Measurements from ENCODE around the gene MRC2. TPM values are rescaled to one million over a fixed set of nuclear protein-coding genes. Genes with fewer than 3 reads are reported as not detected.
A peak's percentile ranks its signal among the peaks of the same experiment; 100 is the strongest.

Gene MRC2
- total RNA-seq, 1 experiment from 2014 or later: 2.3 TPM

DNA sequence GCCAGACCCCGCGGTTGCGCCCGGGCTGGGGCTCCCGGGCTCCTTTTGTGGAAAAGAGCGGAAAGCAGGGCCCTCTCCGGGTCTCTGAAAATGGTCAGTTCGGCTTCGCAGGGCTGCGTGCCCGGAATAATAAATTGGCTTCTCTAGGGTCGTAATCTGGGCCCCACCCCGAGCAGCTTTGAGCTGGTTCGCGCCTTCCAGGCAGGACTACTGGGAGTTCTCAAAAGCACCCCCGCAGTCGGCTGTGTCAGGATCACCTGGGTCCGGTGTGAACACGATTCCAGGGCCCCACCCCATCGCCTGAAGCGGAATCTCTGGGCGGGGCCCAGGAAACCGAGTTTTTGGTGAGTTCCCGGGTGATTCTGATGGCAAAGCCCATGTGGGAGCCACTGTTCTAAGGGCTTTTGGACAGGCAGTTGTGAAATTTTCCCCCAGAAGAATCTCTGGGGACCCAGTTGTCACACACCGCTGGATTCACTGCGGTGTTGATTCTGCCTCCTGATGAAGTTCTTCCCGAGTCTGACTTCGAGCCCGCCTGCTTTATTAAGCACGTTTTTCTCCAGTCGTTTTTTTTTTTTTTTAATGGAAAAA lies 77.0 kb downstream of the MRC2 start:
- Mint-ChIP-seq H3K9me3 (ENCODE audit: low read depth, unreplicated experiment) (no peaks in the 10 kb centered on the region), H3K36me3 (ENCODE audit: insufficient read depth, unreplicated experiment) (peaks cover 11% of the 10 kb centered on the region), H3K27ac (ENCODE audit: unreplicated experiment) (no peak overlapping the region), H3K4me1 (ENCODE audit: low read depth, unreplicated experiment) (peaks cover 15% of the 10 kb centered on the region), H3K27me3 (ENCODE audit: unreplicated experiment) (no peaks in the 10 kb centered on the region), H3K4me3 (ENCODE audit: low read depth, unreplicated experiment) (peak overlapping the region; percentile 62)
- TF ChIP-seq, protein P1, sequence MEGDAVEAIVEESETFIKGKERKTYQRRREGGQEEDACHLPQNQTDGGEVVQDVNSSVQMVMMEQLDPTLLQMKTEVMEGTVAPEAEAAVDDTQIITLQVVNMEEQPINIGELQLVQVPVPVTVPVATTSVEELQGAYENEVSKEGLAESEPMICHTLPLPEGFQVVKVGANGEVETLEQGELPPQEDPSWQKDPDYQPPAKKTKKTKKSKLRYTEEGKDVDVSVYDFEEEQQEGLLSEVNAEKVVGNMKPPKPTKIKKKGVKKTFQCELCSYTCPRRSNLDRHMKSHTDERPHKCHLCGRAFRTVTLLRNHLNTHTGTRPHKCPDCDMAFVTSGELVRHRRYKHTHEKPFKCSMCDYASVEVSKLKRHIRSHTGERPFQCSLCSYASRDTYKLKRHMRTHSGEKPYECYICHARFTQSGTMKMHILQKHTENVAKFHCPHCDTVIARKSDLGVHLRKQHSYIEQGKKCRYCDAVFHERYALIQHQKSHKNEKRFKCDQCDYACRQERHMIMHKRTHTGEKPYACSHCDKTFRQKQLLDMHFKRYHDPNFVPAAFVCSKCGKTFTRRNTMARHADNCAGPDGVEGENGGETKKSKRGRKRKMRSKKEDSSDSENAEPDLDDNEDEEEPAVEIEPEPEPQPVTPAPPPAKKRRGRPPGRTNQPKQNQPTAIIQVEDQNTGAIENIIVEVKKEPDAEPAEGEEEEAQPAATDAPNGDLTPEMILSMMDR (IDR thresholded peaks at IDR 0.05; ENCODE audit: unreplicated experiment): no peak
- intact Hi-C loops (cut with micrococcal nuclease; ENCODE audit: unreplicated experiment): loop anchor here (5.0 kb wide), 1 partner anchor 118 kb away; no protein-coding TSS in a partner anchor
- BruUV-seq (replicated peaks): no TSS peak
- CTCF ChIA-PET: interaction anchor here (0.5 kb wide), 1 partner anchor 16 kb away, joined by 8 read pairs; no protein-coding TSS in a partner anchor
- peak; percentile 53 for DNase-seq

DNA sequence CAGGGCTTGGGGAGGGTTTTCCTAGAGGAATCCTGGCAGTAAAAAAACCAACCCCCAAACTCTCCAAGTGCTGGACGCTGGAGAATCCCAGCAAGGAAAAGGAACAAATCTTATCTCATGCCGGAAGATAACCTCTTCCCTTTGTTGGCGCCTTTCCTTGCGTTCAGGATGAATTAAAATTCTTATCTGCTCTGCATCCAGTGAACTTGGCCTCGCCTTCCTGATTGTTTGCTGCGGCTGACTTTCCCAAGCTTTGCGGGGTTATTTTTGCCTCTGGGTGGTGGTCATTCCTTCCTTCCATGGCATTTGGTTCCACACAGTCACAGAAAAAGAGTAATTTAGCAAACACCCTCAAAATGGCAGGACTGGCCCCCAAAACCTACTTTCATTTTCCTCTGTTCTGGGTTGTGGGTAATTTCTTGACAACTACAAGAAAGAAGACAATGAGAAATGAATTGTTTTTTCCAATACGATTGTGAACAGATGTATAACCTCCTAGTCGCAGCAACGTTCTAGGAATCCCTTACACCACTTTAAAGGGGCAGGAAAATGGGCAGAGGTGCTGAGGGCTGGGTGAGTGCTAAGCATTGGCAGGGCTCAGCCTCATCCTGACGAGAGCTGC lies 77.8 kb downstream of the MRC2 start:
- Mint-ChIP-seq H3K27ac (ENCODE audit: unreplicated experiment) (no peak overlapping the region), H3K27me3 (ENCODE audit: unreplicated experiment) (no peaks in the 10 kb centered on the region), H3K36me3 (ENCODE audit: insufficient read depth, unreplicated experiment) (peaks cover 11% of the 10 kb centered on the region), H3K4me3 (ENCODE audit: low read depth, unreplicated experiment) (peak overlapping the region; percentile 62), H3K4me1 (ENCODE audit: low read depth, unreplicated experiment) (peaks cover 15% of the 10 kb centered on the region), H3K9me3 (ENCODE audit: low read depth, unreplicated experiment) (no peaks in the 10 kb centered on the region)
- TSS peak; percentile 70 for BruUV-seq (replicated peaks)
- intact Hi-C loops (cut with micrococcal nuclease; ENCODE audit: unreplicated experiment): no loop called here
- CTCF ChIA-PET: interaction anchor here (0.5 kb wide), 1 partner anchor 15 kb away, joined by 8 read pairs; no protein-coding TSS in a partner anchor
- no peak for DNase-seq
- TF ChIP-seq, protein P1 (IDR thresholded peaks at IDR 0.05; ENCODE audit: unreplicated experiment): no peak

DNA sequence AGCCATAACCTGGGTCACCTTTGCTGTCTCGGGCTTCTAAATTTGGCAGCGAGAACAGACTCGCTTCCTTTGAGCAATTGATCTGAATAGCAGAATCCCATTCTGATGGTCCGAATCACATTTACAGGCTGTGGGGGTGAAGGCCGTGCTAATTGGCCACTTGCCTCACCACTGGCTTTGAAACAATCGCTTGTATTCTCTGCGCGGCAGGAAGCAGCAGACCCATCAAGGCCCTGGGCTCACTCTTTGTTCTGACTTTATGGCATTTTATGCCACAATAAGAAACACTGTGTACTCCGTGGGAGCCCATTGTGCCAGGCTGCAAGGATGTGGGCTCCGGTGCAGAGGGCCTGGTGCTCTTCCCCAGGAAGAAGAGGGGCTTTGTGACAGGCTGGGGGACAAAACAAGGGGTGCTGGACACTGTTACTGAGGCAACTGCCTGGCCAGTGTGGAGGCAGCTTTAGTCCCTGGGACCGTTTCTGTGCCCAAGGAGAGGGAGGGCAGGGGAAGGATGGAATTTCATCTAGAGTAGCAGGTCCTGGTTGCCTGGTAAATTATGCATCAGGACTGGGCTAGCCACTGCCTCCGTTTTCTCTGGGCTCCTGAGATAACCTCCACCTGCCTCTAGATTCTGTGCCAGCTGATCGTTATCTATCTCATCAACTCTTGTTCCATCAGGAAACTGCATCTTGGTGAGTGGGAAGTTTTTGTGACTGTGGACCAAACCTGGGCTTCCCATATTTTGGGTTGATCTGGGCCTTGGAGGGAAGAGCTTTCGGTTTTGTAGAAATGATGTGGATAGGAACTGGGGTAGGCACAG lies 78.5 kb downstream of the MRC2 start:
- Mint-ChIP-seq H3K27me3 (ENCODE audit: unreplicated experiment) (no peaks in the 10 kb centered on the region), H3K4me1 (ENCODE audit: low read depth, unreplicated experiment) (peaks cover 15% of the 10 kb centered on the region), H3K4me3 (ENCODE audit: low read depth, unreplicated experiment) (no peak overlapping the region), H3K9me3 (ENCODE audit: low read depth, unreplicated experiment) (no peaks in the 10 kb centered on the region), H3K36me3 (ENCODE audit: insufficient read depth, unreplicated experiment) (peaks cover 11% of the 10 kb centered on the region), H3K27ac (ENCODE audit: unreplicated experiment) (no peak overlapping the region)
- DNase-seq: no peak
- TF ChIP-seq, protein P1 (IDR thresholded peaks at IDR 0.05; ENCODE audit: unreplicated experiment): no peak
- intact Hi-C loops (cut with micrococcal nuclease; ENCODE audit: unreplicated experiment): no loop called here
- CTCF ChIA-PET: interaction anchor here (0.6 kb wide), 1 partner anchor 92 kb away, joined by 3 read pairs; no protein-coding TSS in a partner anchor
- BruUV-seq (replicated peaks): no TSS peak

DNA sequence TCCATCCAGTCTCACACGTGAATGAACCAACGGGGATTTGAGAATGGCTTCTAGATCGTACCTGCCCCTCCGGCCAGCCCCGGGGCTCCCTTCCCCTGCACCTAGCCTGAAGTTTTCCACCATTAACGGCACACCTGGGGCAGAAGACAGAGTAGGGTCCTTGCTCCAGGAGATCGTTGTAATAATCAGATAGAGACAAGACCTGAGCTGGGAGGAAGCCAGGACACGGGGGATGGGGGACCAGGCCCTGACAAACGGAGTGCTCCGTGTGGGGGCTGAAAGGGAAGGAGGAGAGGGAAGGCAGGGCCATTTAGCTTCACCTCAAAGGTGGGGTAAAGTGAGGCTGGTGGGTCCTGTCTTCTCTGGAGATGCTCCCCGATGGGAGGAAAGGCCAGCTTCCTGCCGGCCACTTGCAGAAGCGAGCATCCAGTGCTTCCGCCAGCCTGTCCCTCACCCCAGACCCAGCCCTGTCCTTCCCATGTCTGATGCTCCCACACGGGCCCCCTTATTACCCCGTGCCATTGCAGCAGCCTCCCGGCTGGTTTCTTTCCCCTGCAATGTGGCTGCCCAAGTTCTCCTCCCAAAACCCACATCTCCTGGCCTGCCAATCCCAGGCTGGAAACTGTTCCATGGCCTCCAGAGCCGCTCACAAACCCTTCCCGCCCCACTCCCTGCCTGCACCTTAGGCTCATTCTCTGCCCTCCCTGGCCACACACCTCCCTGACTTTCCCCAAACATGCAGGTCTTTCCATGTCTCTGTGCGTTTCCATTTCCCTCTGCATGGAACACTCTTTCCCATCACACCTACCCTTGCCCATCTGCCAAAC lies 79.3 kb downstream of the MRC2 start:
- Mint-ChIP-seq H3K4me1 (ENCODE audit: low read depth, unreplicated experiment) (peaks cover 15% of the 10 kb centered on the region), H3K27ac (ENCODE audit: unreplicated experiment) (no peak overlapping the region), H3K27me3 (ENCODE audit: unreplicated experiment) (no peaks in the 10 kb centered on the region), H3K36me3 (ENCODE audit: insufficient read depth, unreplicated experiment) (peaks cover 11% of the 10 kb centered on the region), H3K4me3 (ENCODE audit: low read depth, unreplicated experiment) (no peak overlapping the region), H3K9me3 (ENCODE audit: low read depth, unreplicated experiment) (no peaks in the 10 kb centered on the region)
- no peak for DNase-seq
- CTCF ChIA-PET: interaction anchor here (0.6 kb wide), 1 partner anchor 93 kb away, joined by 3 read pairs; no protein-coding TSS in a partner anchor
- intact Hi-C loops (cut with micrococcal nuclease; ENCODE audit: unreplicated experiment): no loop called here
- TF ChIP-seq, protein P1 (IDR thresholded peaks at IDR 0.05; ENCODE audit: unreplicated experiment): no peak
- BruUV-seq (replicated peaks): no TSS peak

Measured in Calu3 (cell line).